Fibroblast of lung (primary cell): ENCODE measurements around the gene PCBP4.

ENCODE experiments used
- CTCF ChIP-seq, 2 donors: IDR thresholded peaks in 1 of 2; conservative IDR thresholded peaks in 1 of 2; 1 replicate in 1 of 2; 2 replicates in 1 of 2; pipeline ENCODE4 v1.5.1; 2011 to 2012; ENCODE audit warnings: low read length in 2 of 2, control low read depth in 1 of 2, inconsistent platforms in 1 of 2, low read depth in 1 of 2, mild to moderate bottlenecking in 1 of 2
- EZH2 ChIP-seq: IDR thresholded peaks from 2 replicates; pipeline ENCODE4 v1.5.1; 2012; ENCODE audit warnings: low read length, control low read depth, mild to moderate bottlenecking; ENCODE audit errors: missing control alignments

GRCh38 chr3:51961602-51962569 lies 5.4 kb downstream of the PCBP4 start:
- TF ChIP-seq EZH2 (no peak), CTCF (conservative IDR thresholded peaks at IDR 0.05 in 1 of 2, IDR thresholded peaks at IDR 0.05 in 1 of 2; ENCODE audit: low read depth in 1 of 2, low read length in 2 of 2) (no peak)
